ENCODE data around the gene TTC28. TPM values are rescaled to one million over a fixed set of nuclear protein-coding genes. Genes with fewer than 3 reads are reported as not detected.
"Not testable (repeated sequence)": the region's sequence is repeated elsewhere in the genome, so short reads cannot be mapped to it uniquely, and the experiment has no call there.

TTC28 gene
- total RNA-seq, 1 donor: 55.8 TPM

- DNase-seq (ENCODE audit: low read depth): no peak
- no peak overlapping the region for H3K4me3 ChIP-seq (ENCODE audit: low read depth, low read length)
- TF ChIP-seq CTCF (IDR thresholded peaks at IDR 0.05; ENCODE audit: insufficient read depth, low read length): no peak
Measured at GRCh38 chr22:28542980-28543621, 136.5 kb downstream of the TTC28 start.

- no peak for DNase-seq (ENCODE audit: low read depth)
- no peak overlapping the region for H3K4me3 ChIP-seq (ENCODE audit: low read depth, low read length)
- no peak for TF ChIP-seq CTCF (IDR thresholded peaks at IDR 0.05; ENCODE audit: insufficient read depth, low read length)
Measured at GRCh38 chr22:28541137-28541536, 138.5 kb downstream of the TTC28 start.

- TF ChIP-seq CTCF (IDR thresholded peaks at IDR 0.05; ENCODE audit: insufficient read depth, low read length): no peak
- no peak overlapping the region for H3K4me3 ChIP-seq (ENCODE audit: low read depth, low read length)
Measured at GRCh38 chr22:28538922-28539321, 140.7 kb downstream of the TTC28 start.

GRCh38 chr22:28530565-28530964 is 149.1 kb downstream of the TTC28 start:
- not testable (repeated sequence) for H3K4me3 ChIP-seq (ENCODE audit: low read depth, low read length)

More at GRCh38 chr22:28538922-28539321, 140.7 kb downstream of the TTC28 start:
- no peak for DNase-seq (ENCODE audit: low read depth)

GRCh38 chr22:28529144-28529543 is 150.5 kb downstream of the TTC28 start:
- H3K4me3 ChIP-seq (ENCODE audit: low read depth, low read length); DNase-seq (ENCODE audit: low read depth): not testable (repeated sequence)

More at GRCh38 chr22:28530565-28530964, 149.1 kb downstream of the TTC28 start:
- not testable (repeated sequence) for DNase-seq (ENCODE audit: low read depth)

- no peak overlapping the region for H3K4me3 ChIP-seq (ENCODE audit: low read depth, low read length)
- peak; percentile 36 for DNase-seq (ENCODE audit: low read depth)
- TF ChIP-seq CTCF (IDR thresholded peaks at IDR 0.05; ENCODE audit: insufficient read depth, low read length): no peak
Measured at GRCh38 chr22:28521451-28521850, 158.2 kb downstream of the TTC28 start.

- TF ChIP-seq CTCF (IDR thresholded peaks at IDR 0.05; ENCODE audit: insufficient read depth, low read length): no peak
- H3K4me3 ChIP-seq (ENCODE audit: low read depth, low read length): no peak overlapping the region
- peak; percentile 32 for DNase-seq (ENCODE audit: low read depth)
Measured at GRCh38 chr22:28514321-28514821, 165.3 kb downstream of the TTC28 start.

GRCh38 chr22:28512387-28512786 is 167.3 kb downstream of the TTC28 start:
- H3K4me3 ChIP-seq (ENCODE audit: low read depth, low read length); DNase-seq (ENCODE audit: low read depth): not testable (repeated sequence)

Measured in fibroblast of the aortic adventitia (primary cell).